Esophagus squamous epithelium (tissue), 5 donors: Measurements from ENCODE around the gene RCOR2. TPM values are rescaled to one million over a fixed set of nuclear protein-coding genes. Genes with fewer than 3 reads are reported as not detected.

Experiments used
- DNase-seq: peaks from one replicate; lab custom pipeline; 2025; lab: John Stamatoyannopoulos, UW
- H3K27ac ChIP-seq, 4 donors: fragments of 200-600 bp; sonication (generic); one replicate each; pipeline ENCODE4 v1.5.1; 2016 to 2019; ENCODE audit warnings: mild to moderate bottlenecking in 1 of 4
- H3K27me3 ChIP-seq, 4 donors: fragments of 200-600 bp; sonication (generic); 1 replicate in 3 of 4; 2 replicates in 1 of 4; pipeline versions ENCODE4 v1.5.1 to v1.6.0; 2017 to 2021; ENCODE audit warnings: antibody characterized with exemption in 1 of 4
- H3K36me3 ChIP-seq, 3 donors: fragments of 200-600 bp; sonication (generic); one replicate each; pipeline ENCODE4 v1.5.1; 2016 to 2019
- H3K4me1 ChIP-seq, 3 donors: fragments of 200-600 bp; sonication (generic); one replicate each; pipeline ENCODE4 v1.5.1; 2017 to 2019
- H3K4me3 ChIP-seq, 4 donors: fragments of 200-600 bp; sonication (generic); 1 replicate in 3 of 4; 2 replicates in 1 of 4; pipeline ENCODE4 v1.5.1; 2016 to 2019; ENCODE audit warnings: mild to moderate bottlenecking in 2 of 4, moderate library complexity in 1 of 4
- H3K9me3 ChIP-seq, 3 donors: fragments of 200-600 bp; sonication (generic); one replicate each; pipeline ENCODE4 v1.5.1; 2016 to 2019
- CTCF ChIP-seq, 6 experiments: fragments of 450-650 bp in 4 of 6; fragments of 200-600 bp in 2 of 6; sonication (generic) in 2 of 6; IDR thresholded peaks; one replicate each; pipeline ENCODE4 v1.5.1; 2016 to 2019; ENCODE audit warnings: antibody characterized with exemption in 6 of 6, mild to moderate bottlenecking in 4 of 6, moderate library complexity in 4 of 6
- POLR2A ChIP-seq, 4 donors: fragments of 450-650 bp; IDR thresholded peaks; one replicate each; pipeline ENCODE4 v1.6.1; 2017; ENCODE audit warnings: antibody characterized with exemption in 4 of 4, mild to moderate bottlenecking in 4 of 4, moderate library complexity in 3 of 4
- WGBS, 2 donors: methylation state at CpG; one replicate each; pipeline ENCODE4 v1.1.5; 2018; 5-methylcytosine and 5-hydroxymethylcytosine counted together
- intact Hi-C: fragments of 100-400 bp; cut with DNase I; formaldehyde crosslinking; loops from one replicate; pipeline ENCODE4 v1.15.0; 2022
- total RNA-seq, 4 donors: library from RNA; depleted of rRNA; stranded (reverse); fragments of >200 nt; gene quantifications; one replicate each; pipeline ENCODE4 v1.1.0, GENCODE V29; 2016
- donor health status: DM: yes; HTN: yes; CAD: no.

RCOR2 gene
- total RNA-seq, 4 donors from 2014 or later: 0.19 to 0.49 (median 0.22) TPM; not detected in 1

GRCh38 chr11:63911876-63912275 lies 5.1 kb downstream of the RCOR2 start:
- intact Hi-C loops: no loop called here
- 86 to 95% methylated on average over 8 to 9 of the region's 22 CpGs for WGBS, 2 donors
- Histone ChIP-seq H3K27ac (no peak overlapping the region), H3K27me3 (peaks cover 0 to 17% (median 0%) of the 10 kb centered on the region in 4 donors), H3K4me3 (no peak overlapping the region), H3K9me3 (no peaks in the 10 kb centered on the region), H3K4me1 (peaks cover 15 to 48% (median 16%) of the 10 kb centered on the region in 3 donors), H3K36me3 (peaks cover 12 to 47% (median 21%) of the 10 kb centered on the region in 3 donors)
- no peak for DNase-seq
- TF ChIP-seq POLR2A (IDR thresholded peaks at IDR 0.05) (no peak), CTCF (IDR thresholded peaks at IDR 0.05) (no peak)

GRCh38 chr11:63911440-63911839 lies 5.5 kb downstream of the RCOR2 start:
- DNase-seq: no peak
- Histone ChIP-seq H3K27ac (no peak overlapping the region), H3K36me3 (peaks cover 16 to 52% (median 25%) of the 10 kb centered on the region in 3 donors), H3K4me1 (peaks cover 13 to 45% (median 13%) of the 10 kb centered on the region in 3 donors), H3K4me3 (no peak overlapping the region), H3K27me3 (peaks cover 0 to 15% (median 0%) of the 10 kb centered on the region in 4 donors), H3K9me3 (no peaks in the 10 kb centered on the region)
- no peak for TF ChIP-seq CTCF (IDR thresholded peaks at IDR 0.05)
- no peak for TF ChIP-seq POLR2A (IDR thresholded peaks at IDR 0.05)
- intact Hi-C loops: no loop called here
- WGBS, 2 donors: 65 to 80% methylated on average over 1 to 2 of the region's 8 CpGs

- no peak for TF ChIP-seq POLR2A (IDR thresholded peaks at IDR 0.05)
- TF ChIP-seq CTCF (IDR thresholded peaks at IDR 0.05): no peak
- peaks cover 5 to 37% (median 5%) of the 10 kb centered on the region in 3 donors for H3K4me1 ChIP-seq
Observed at GRCh38 chr11:63910675-63911074, 6.3 kb downstream of the RCOR2 start.

GRCh38 chr11:63909591-63910506 lies 7.1 kb downstream of the RCOR2 start:
- Histone ChIP-seq H3K4me1 (peaks cover 0 to 30% (median 5%) of the 10 kb centered on the region in 3 donors), H3K9me3 (no peaks in the 10 kb centered on the region), H3K27ac (peak overlapping the region in 2 of 4 donors; percentile 17 to 22), H3K4me3 (no peak overlapping the region), H3K27me3 (no peaks in the 10 kb centered on the region), H3K36me3 (peaks cover 27 to 68% (median 38%) of the 10 kb centered on the region in 3 donors)
- DNase-seq: no peak
- TF ChIP-seq POLR2A (IDR thresholded peaks at IDR 0.05) (no peak), CTCF (IDR thresholded peaks at IDR 0.05) (no peak)
- intact Hi-C loops: no loop called here
- WGBS, 2 donors: 87% methylated on average over 15 of the region's 24 CpGs; no CpG with 5 or more reads in 1 of the 2 donors

More at GRCh38 chr11:63910675-63911074, 6.3 kb downstream of the RCOR2 start:
- no peak overlapping the region for H3K4me3 ChIP-seq
- peaks cover 22 to 59% (median 32%) of the 10 kb centered on the region in 3 donors for H3K36me3 ChIP-seq
- H3K27me3 ChIP-seq: peaks cover 0 to 7% (median 0%) of the 10 kb centered on the region in 4 donors
- H3K27ac ChIP-seq: no peak overlapping the region
- no peak for DNase-seq
- H3K9me3 ChIP-seq: no peaks in the 10 kb centered on the region
- WGBS, 2 donors: 69 to 76% methylated on average over 7 to 8 of the region's 9 CpGs
- intact Hi-C loops: no loop called here
